ENCODE results near the gene SNX12. TPM values are rescaled to one million over a fixed set of nuclear protein-coding genes. Genes with fewer than 3 reads are reported as not detected.

Gene SNX12
- polyA plus RNA-seq, 1 donor from 2014 or later = 71.2 TPM

- H3K36me3 ChIP-seq (ENCODE audit: insufficient read depth, low read length) = no peaks in the 10 kb centered on the region
- peak overlapping the region; percentile 60 for H3K9ac ChIP-seq (ENCODE audit: low read length)
- H3K9me2 ChIP-seq (ENCODE audit: insufficient read depth, low read length) = no peaks in the 10 kb centered on the region
- TF ChIP-seq POLR2AphosphoS5 (IDR thresholded peaks at IDR 0.05) (no peak), MXI1 (conservative IDR thresholded peaks at IDR 0.05; ENCODE audit: poor library complexity, severe bottlenecking) (peak; percentile 81)
- H4K20me1 ChIP-seq (ENCODE audit: insufficient read depth) = no peaks in the 10 kb centered on the region
- H3F3A ChIP-seq (ENCODE audit: insufficient read depth, low read length, poor library complexity, severe bottlenecking) = no peaks in the 10 kb centered on the region
- H3K27me3 ChIP-seq (ENCODE audit: insufficient read depth, low read depth, low read length) = no peaks in the 10 kb centered on the region
- no peaks in the 10 kb centered on the region for H3K9me3 ChIP-seq (ENCODE audit: low read length)
- peak overlapping the region; percentile 74 for H3K4me3 ChIP-seq (ENCODE audit: low read length)
- peak overlapping the region; percentile 27 for H2AFZ ChIP-seq (ENCODE audit: low read depth, low read length)
- H3K4me2 ChIP-seq (ENCODE audit: low read length) = peak overlapping the region; percentile 59
- H3K27ac ChIP-seq (ENCODE audit: low read length) = peak overlapping the region; percentile 62
- H3K79me2 ChIP-seq (replicated peaks; ENCODE audit: insufficient read depth, low read length) = peaks cover 9% of the 10 kb centered on the region
These were observed 456 bp downstream of the SNX12 start for GRCh38 chrX:71067712-71068043.

- no peaks in the 10 kb centered on the region for H3K9me2 ChIP-seq (ENCODE audit: insufficient read depth, low read length)
- peak overlapping the region; percentile 60 for H3K9ac ChIP-seq (ENCODE audit: low read length)
- H4K20me1 ChIP-seq (ENCODE audit: insufficient read depth) = no peaks in the 10 kb centered on the region
- H3K4me2 ChIP-seq (ENCODE audit: low read length) = peak overlapping the region; percentile 59
- TF ChIP-seq TAF1 (IDR thresholded peaks at IDR 0.05; ENCODE audit: low read depth) = no peak
- no peak for TF ChIP-seq SMC3 (conservative IDR thresholded peaks at IDR 0.05; ENCODE audit: poor library complexity)
- TF ChIP-seq EP300 (conservative IDR thresholded peaks at IDR 0.05; ENCODE audit: poor library complexity, severe bottlenecking) = no peak
- no peak for TF ChIP-seq POLR2AphosphoS5 (IDR thresholded peaks at IDR 0.05)
- no peak for TF ChIP-seq CTCF (IDR thresholded peaks at IDR 0.05; ENCODE audit: poor library complexity, severe bottlenecking)
- TF ChIP-seq, protein P1, sequence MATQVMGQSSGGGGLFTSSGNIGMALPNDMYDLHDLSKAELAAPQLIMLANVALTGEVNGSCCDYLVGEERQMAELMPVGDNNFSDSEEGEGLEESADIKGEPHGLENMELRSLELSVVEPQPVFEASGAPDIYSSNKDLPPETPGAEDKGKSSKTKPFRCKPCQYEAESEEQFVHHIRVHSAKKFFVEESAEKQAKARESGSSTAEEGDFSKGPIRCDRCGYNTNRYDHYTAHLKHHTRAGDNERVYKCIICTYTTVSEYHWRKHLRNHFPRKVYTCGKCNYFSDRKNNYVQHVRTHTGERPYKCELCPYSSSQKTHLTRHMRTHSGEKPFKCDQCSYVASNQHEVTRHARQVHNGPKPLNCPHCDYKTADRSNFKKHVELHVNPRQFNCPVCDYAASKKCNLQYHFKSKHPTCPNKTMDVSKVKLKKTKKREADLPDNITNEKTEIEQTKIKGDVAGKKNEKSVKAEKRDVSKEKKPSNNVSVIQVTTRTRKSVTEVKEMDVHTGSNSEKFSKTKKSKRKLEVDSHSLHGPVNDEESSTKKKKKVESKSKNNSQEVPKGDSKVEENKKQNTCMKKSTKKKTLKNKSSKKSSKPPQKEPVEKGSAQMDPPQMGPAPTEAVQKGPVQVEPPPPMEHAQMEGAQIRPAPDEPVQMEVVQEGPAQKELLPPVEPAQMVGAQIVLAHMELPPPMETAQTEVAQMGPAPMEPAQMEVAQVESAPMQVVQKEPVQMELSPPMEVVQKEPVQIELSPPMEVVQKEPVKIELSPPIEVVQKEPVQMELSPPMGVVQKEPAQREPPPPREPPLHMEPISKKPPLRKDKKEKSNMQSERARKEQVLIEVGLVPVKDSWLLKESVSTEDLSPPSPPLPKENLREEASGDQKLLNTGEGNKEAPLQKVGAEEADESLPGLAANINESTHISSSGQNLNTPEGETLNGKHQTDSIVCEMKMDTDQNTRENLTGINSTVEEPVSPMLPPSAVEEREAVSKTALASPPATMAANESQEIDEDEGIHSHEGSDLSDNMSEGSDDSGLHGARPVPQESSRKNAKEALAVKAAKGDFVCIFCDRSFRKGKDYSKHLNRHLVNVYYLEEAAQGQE (IDR thresholded peaks at IDR 0.05; ENCODE audit: borderline replicate concordance) = no peak
- no peak for TF ChIP-seq RAD21 (conservative IDR thresholded peaks at IDR 0.05)
- no peak for TF ChIP-seq MXI1 (conservative IDR thresholded peaks at IDR 0.05; ENCODE audit: poor library complexity, severe bottlenecking)
- TF ChIP-seq EZH2 (IDR thresholded peaks at IDR 0.05; ENCODE audit: borderline replicate concordance, insufficient read depth, low read length, poor library complexity, severe bottlenecking) = no peak
- no peaks in the 10 kb centered on the region for H3F3A ChIP-seq (ENCODE audit: insufficient read depth, low read length, poor library complexity, severe bottlenecking)
- H3K9me3 ChIP-seq (ENCODE audit: low read length) = no peaks in the 10 kb centered on the region
- H3K4me3 ChIP-seq (ENCODE audit: low read length) = peak overlapping the region; percentile 74
- H3K36me3 ChIP-seq (ENCODE audit: insufficient read depth, low read length) = no peaks in the 10 kb centered on the region
- H3K27me3 ChIP-seq (ENCODE audit: insufficient read depth, low read depth, low read length) = no peaks in the 10 kb centered on the region
- H3K27ac ChIP-seq (ENCODE audit: low read length) = peak overlapping the region; percentile 62
- H3K79me2 ChIP-seq (replicated peaks; ENCODE audit: insufficient read depth, low read length) = peaks cover 9% of the 10 kb centered on the region
- no peak overlapping the region for H2AFZ ChIP-seq (ENCODE audit: low read depth, low read length)
These were observed 1.0 kb downstream of the SNX12 start for GRCh38 chrX:71067089-71067488.

DNA sequence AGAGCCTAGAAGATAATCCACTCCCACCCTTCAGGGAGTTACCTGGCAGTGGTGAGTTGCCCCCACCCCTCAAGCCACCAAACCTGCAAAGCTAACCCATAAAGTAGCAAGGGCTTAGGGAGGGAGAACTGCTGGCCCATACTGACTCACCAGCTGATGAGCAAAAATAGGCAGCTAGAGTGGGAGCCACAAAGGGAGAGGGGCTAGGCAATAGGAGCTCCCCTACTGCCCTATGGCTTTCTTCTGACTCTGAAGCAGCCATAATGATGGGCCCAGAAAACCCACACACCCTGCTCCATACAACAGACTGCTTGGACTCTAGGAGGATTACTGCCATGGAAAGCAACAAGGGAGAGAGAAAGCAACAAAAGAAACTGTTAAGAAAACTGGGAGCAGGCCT is 8.0 kb downstream of the SNX12 start:
- Histone ChIP-seq H4K20me1 (ENCODE audit: insufficient read depth) (no peaks in the 10 kb centered on the region), H3K27ac (ENCODE audit: low read length) (no peak overlapping the region), H3K36me3 (ENCODE audit: insufficient read depth, low read length) (no peaks in the 10 kb centered on the region), H2AFZ (ENCODE audit: low read depth, low read length) (no peak overlapping the region), H3K9ac (ENCODE audit: low read length) (no peak overlapping the region), H3K4me2 (ENCODE audit: low read length) (no peak overlapping the region), H3F3A (ENCODE audit: insufficient read depth, low read length, poor library complexity, severe bottlenecking) (no peaks in the 10 kb centered on the region), H3K4me3 (ENCODE audit: low read length) (no peak overlapping the region), H3K9me2 (ENCODE audit: insufficient read depth, low read length) (no peaks in the 10 kb centered on the region), H3K9me3 (ENCODE audit: low read length) (no peaks in the 10 kb centered on the region), H3K79me2 (replicated peaks; ENCODE audit: insufficient read depth, low read length) (peaks cover 9% of the 10 kb centered on the region), H3K27me3 (ENCODE audit: insufficient read depth, low read depth, low read length) (no peaks in the 10 kb centered on the region)
- TF ChIP-seq TAF1 (IDR thresholded peaks at IDR 0.05; ENCODE audit: low read depth) = no peak
- TF ChIP-seq, protein P1 (IDR thresholded peaks at IDR 0.05; ENCODE audit: borderline replicate concordance) = no peak
- no peak for TF ChIP-seq MXI1 (conservative IDR thresholded peaks at IDR 0.05; ENCODE audit: poor library complexity, severe bottlenecking)
- TF ChIP-seq SMC3 (conservative IDR thresholded peaks at IDR 0.05; ENCODE audit: poor library complexity) = no peak
- TF ChIP-seq POLR2AphosphoS5 (IDR thresholded peaks at IDR 0.05) = no peak
- no peak for TF ChIP-seq CTCF (IDR thresholded peaks at IDR 0.05; ENCODE audit: poor library complexity, severe bottlenecking)
- no peak for TF ChIP-seq EP300 (conservative IDR thresholded peaks at IDR 0.05; ENCODE audit: poor library complexity, severe bottlenecking)
- TF ChIP-seq RAD21 (conservative IDR thresholded peaks at IDR 0.05) = no peak
- no peak for TF ChIP-seq EZH2 (IDR thresholded peaks at IDR 0.05; ENCODE audit: borderline replicate concordance, insufficient read depth, low read length, poor library complexity, severe bottlenecking)
